Smooth muscle cell (in vitro differentiated cells): ENCODE data around the gene CHST8. TPM values are rescaled to one million over a fixed set of nuclear protein-coding genes. Genes with fewer than 3 reads are reported as not detected.
"Not testable (repeated sequence)": the region's sequence is repeated elsewhere in the genome, so short reads cannot be mapped to it uniquely, and the experiment has no call there.

Source experiments
- DNase-seq: peaks from one replicate; lab custom pipeline; 2025; ENCODE audit not compliant: unreplicated experiment; lab: John Stamatoyannopoulos, UW
- H2AFZ ChIP-seq: fragments of 200-600 bp; sonication (generic); 2 replicates; pipeline ENCODE4 v1.6.0; 2016; ENCODE audit warnings: antibody characterized with exemption, low read depth, mild to moderate bottlenecking
- H3F3A ChIP-seq: fragments of 200-600 bp; sonication (generic); 2 replicates; pipeline ENCODE4 v1.6.0; 2017; ENCODE audit warnings: antibody characterized with exemption, low read depth
- H3K27ac ChIP-seq: fragments of 200-600 bp; sonication (generic); 2 replicates; pipeline ENCODE4 v1.5.1; 2016; ENCODE audit warnings: low read depth, mild to moderate bottlenecking
- H3K27me3 ChIP-seq: fragments of 200-600 bp; sonication (generic); 2 replicates; pipeline ENCODE4 v1.6.1; 2016; ENCODE audit warnings: low read depth, mild to moderate bottlenecking
- H3K36me3 ChIP-seq: fragments of 200-600 bp; sonication (generic); 2 replicates; pipeline ENCODE4 v1.5.1; 2016; ENCODE audit warnings: low read depth
- H3K4me1 ChIP-seq: fragments of 200-600 bp; sonication (generic); 2 replicates; pipeline ENCODE4 v1.5.1; 2016; ENCODE audit warnings: low read depth
- H3K4me2 ChIP-seq: fragments of 200-600 bp; sonication (generic); 2 replicates; pipeline ENCODE4 v1.6.0; 2016; ENCODE audit warnings: mild to moderate bottlenecking
- H3K4me3 ChIP-seq: fragments of 200-600 bp; sonication (generic); 2 replicates; pipeline ENCODE4 v1.5.1; 2016; ENCODE audit warnings: mild to moderate bottlenecking
- H3K79me2 ChIP-seq: fragments of 200-600 bp; sonication (generic); 2 replicates; pipeline ENCODE4 v1.6.0; 2016; ENCODE audit warnings: low read depth, mild to moderate bottlenecking
- H3K9ac ChIP-seq: fragments of 200-600 bp; sonication (generic); 2 replicates; pipeline ENCODE4 v1.6.0; 2016; ENCODE audit warnings: low read depth
- H3K9me3 ChIP-seq: fragments of 200-600 bp; sonication (generic); replicated peaks from 2 replicates; pipeline ENCODE4 v1.5.1; 2016; ENCODE audit warnings: low read depth
- H4K20me1 ChIP-seq: fragments of 200-600 bp; sonication (generic); 2 replicates; pipeline ENCODE4 v1.6.0; 2016; ENCODE audit warnings: low read depth
- CTCF ChIP-seq: fragments of 200-600 bp; sonication (generic); IDR thresholded peaks from 2 replicates; pipeline ENCODE4 v1.5.1; 2017; ENCODE audit warnings: borderline replicate concordance, mild to moderate bottlenecking, antibody characterized with exemption; ENCODE audit not compliant: insufficient read depth, poor library complexity, severe bottlenecking
- WGBS: methylation state at CpG from one replicate; pipeline ENCODE4 v1.1.7; 2016; ENCODE audit warnings: low lambda C conversion rate; 5-methylcytosine and 5-hydroxymethylcytosine counted together
- polyA plus RNA-seq: library from polyadenylated mRNA; unstranded; fragments of >200 nt; fragmentation: Nextera tagmentation; extraction: Ambion mirVana; gene quantifications from 2 replicates; pipeline ENCODE4 v1.2.1, GENCODE V29; 2016
- total RNA-seq: library from RNA; depleted of rRNA; stranded (reverse); fragments of >200 nt; gene quantifications from 2 replicates; pipeline ENCODE4 v1.2.3, GENCODE V29; 2014

CHST8 gene
- total and polyA plus RNA-seq, 2 experiments from 2014 or later: not detected

GRCh38 chr19:33815380-33816340 lies 193.9 kb downstream of the CHST8 start:
- no peak for TF ChIP-seq CTCF
- H3K4me1 ChIP-seq: peaks cover 11% of the 10 kb centered on the region
- H3K9me3 ChIP-seq: no peaks in the 10 kb centered on the region
- 73% methylated on average over 15 of the region's 15 CpGs for WGBS
- H3K79me2 ChIP-seq: no peaks in the 10 kb centered on the region
- peaks cover 3% of the 10 kb centered on the region for H4K20me1 ChIP-seq
- no peak overlapping the region for H2AFZ ChIP-seq
- H3K9ac ChIP-seq: no peak overlapping the region
- H3K27ac ChIP-seq: no peak overlapping the region
- no peak overlapping the region for H3K4me2 ChIP-seq
- no peak for DNase-seq
- peaks cover 17% of the 10 kb centered on the region for H3F3A ChIP-seq
- no peaks in the 10 kb centered on the region for H3K36me3 ChIP-seq
- H3K4me3 ChIP-seq: no peak overlapping the region
- H3K27me3 ChIP-seq: no peaks in the 10 kb centered on the region

- TF ChIP-seq CTCF: no peak
- Histone ChIP-seq H4K20me1 (no peaks in the 10 kb centered on the region), H3K4me2 (no peak overlapping the region), H3K4me3 (no peak overlapping the region), H3F3A (peaks cover 17% of the 10 kb centered on the region), H3K79me2 (no peaks in the 10 kb centered on the region), H2AFZ (no peak overlapping the region), H3K27ac (no peak overlapping the region), H3K9ac (no peak overlapping the region), H3K9me3 (no peaks in the 10 kb centered on the region), H3K36me3 (no peaks in the 10 kb centered on the region), H3K4me1 (peaks cover 12% of the 10 kb centered on the region), H3K27me3 (no peaks in the 10 kb centered on the region)
- 86% methylated on average over 4 of the region's 4 CpGs for WGBS
- DNase-seq: no peak
Measured at GRCh38 chr19:33818411-33818810, 196.7 kb downstream of the CHST8 start.

GRCh38 chr19:33819078-33819477 lies 197.3 kb downstream of the CHST8 start:
- Histone ChIP-seq H2AFZ (peak overlapping the region; percentile 85), H3K4me1 (peaks cover 12% of the 10 kb centered on the region), H3K4me2 (peak overlapping the region; percentile 84), H3F3A (peaks cover 17% of the 10 kb centered on the region)
- not testable (repeated sequence) for H3K9ac ChIP-seq, H3K79me2 ChIP-seq, H3K9me3 ChIP-seq, H4K20me1 ChIP-seq, H3K27ac ChIP-seq, DNase-seq, H3K27me3 ChIP-seq, H3K36me3 ChIP-seq, H3K4me3 ChIP-seq
- 95% methylated on average over 7 of the region's 7 CpGs for WGBS

GRCh38 chr19:33819506-33819879 lies 197.7 kb downstream of the CHST8 start:
- no peaks in the 10 kb centered on the region for H3K9me3 ChIP-seq
- no peaks in the 10 kb centered on the region for H3K79me2 ChIP-seq
- no peaks in the 10 kb centered on the region for H4K20me1 ChIP-seq
- no peak overlapping the region for H3K9ac ChIP-seq
- peaks cover 12% of the 10 kb centered on the region for H3K4me1 ChIP-seq
- peak overlapping the region; percentile 84 for H3K4me2 ChIP-seq
- H3K4me3 ChIP-seq: peak overlapping the region; percentile 50
- peak overlapping the region; percentile 85 for H2AFZ ChIP-seq
- no peaks in the 10 kb centered on the region for H3K36me3 ChIP-seq
- H3F3A ChIP-seq: peaks cover 17% of the 10 kb centered on the region
- H3K27ac ChIP-seq: peak overlapping the region; percentile 34
- TF ChIP-seq CTCF: no peak
- 45% methylated on average over 10 of the region's 10 CpGs for WGBS
- DNase-seq: no peak
- H3K27me3 ChIP-seq: no peaks in the 10 kb centered on the region
